WERI-Rb-1 (cell line): ENCODE measurements around the gene DENND1B.
"Not testable (repeated sequence)": the region's sequence is repeated elsewhere in the genome, so short reads cannot be mapped to it uniquely, and the experiment has no call there.

Source experiments
- DNase-seq: peaks from one replicate; pipeline ENCODE4 v3.0.0-alpha.2; 2020
- H3K27ac ChIP-seq: fragments of 250-450 bp; sonication (Bioruptor Pico); 2 replicates; pipeline ENCODE4 v1.5.1; 2020; ENCODE audit warnings: mild to moderate bottlenecking, moderate library complexity
- H3K27me3 ChIP-seq: fragments of 250-450 bp; sonication (Bioruptor Pico); 2 replicates; pipeline ENCODE4 v1.5.1; 2021; ENCODE audit warnings: mild to moderate bottlenecking, low read depth, moderate library complexity; ENCODE audit not compliant: insufficient read depth, severe bottlenecking
- H3K36me3 ChIP-seq: fragments of 250-450 bp; sonication (Bioruptor Pico); 2 replicates; pipeline ENCODE4 v1.5.1; 2020; ENCODE audit warnings: mild to moderate bottlenecking, moderate library complexity
- H3K4me3 ChIP-seq: 2 replicates; pipeline ENCODE4 v1.5.1; 2011; ENCODE audit warnings: low read depth, mild to moderate bottlenecking, control low read depth, low read length
- H3K9me3 ChIP-seq: fragments of 250-450 bp; sonication (Bioruptor Pico); 2 replicates; pipeline ENCODE4 v1.5.1; 2021; ENCODE audit warnings: mild to moderate bottlenecking, moderate library complexity; ENCODE audit not compliant: severe bottlenecking
- TF ChIP-seq, protein P1 (sequence below): IDR thresholded peaks from 2 replicates; pipeline ENCODE4 v1.5.1; 2011; ENCODE audit warnings: low read depth, mild to moderate bottlenecking, control low read depth, inconsistent platforms, low read length

Gene DENND1B

DNA sequence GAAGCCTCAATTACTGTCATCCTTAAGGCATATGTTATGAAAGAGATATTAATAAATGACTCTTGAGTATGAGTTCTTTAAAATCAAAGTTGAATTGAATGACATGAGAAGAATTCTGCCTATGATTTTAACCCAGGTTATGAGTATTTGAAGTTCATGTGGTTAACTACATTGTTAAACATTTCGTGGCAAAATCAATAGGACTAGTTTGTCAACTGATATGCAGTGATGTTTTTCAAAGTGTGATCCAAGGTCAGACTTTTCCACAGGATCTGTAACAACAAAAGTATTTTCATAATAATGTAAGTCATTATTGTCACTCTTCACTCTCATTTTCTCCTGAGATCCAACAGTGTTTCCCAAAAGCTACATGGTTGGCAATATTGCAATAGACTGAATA, 189.5 kb downstream of the DENND1B start:
- H3K4me3 ChIP-seq, result no peak overlapping the region
- no peaks in the 10 kb centered on the region for H3K27me3 ChIP-seq
- H3K36me3 ChIP-seq, result no peaks in the 10 kb centered on the region; the same call in none of the 2 replicates
- DNase-seq, result no peak
- no peaks in the 10 kb centered on the region for H3K9me3 ChIP-seq
- H3K27ac ChIP-seq, result no peak overlapping the region
- TF ChIP-seq, protein P1, sequence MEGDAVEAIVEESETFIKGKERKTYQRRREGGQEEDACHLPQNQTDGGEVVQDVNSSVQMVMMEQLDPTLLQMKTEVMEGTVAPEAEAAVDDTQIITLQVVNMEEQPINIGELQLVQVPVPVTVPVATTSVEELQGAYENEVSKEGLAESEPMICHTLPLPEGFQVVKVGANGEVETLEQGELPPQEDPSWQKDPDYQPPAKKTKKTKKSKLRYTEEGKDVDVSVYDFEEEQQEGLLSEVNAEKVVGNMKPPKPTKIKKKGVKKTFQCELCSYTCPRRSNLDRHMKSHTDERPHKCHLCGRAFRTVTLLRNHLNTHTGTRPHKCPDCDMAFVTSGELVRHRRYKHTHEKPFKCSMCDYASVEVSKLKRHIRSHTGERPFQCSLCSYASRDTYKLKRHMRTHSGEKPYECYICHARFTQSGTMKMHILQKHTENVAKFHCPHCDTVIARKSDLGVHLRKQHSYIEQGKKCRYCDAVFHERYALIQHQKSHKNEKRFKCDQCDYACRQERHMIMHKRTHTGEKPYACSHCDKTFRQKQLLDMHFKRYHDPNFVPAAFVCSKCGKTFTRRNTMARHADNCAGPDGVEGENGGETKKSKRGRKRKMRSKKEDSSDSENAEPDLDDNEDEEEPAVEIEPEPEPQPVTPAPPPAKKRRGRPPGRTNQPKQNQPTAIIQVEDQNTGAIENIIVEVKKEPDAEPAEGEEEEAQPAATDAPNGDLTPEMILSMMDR, result no peak

DNA sequence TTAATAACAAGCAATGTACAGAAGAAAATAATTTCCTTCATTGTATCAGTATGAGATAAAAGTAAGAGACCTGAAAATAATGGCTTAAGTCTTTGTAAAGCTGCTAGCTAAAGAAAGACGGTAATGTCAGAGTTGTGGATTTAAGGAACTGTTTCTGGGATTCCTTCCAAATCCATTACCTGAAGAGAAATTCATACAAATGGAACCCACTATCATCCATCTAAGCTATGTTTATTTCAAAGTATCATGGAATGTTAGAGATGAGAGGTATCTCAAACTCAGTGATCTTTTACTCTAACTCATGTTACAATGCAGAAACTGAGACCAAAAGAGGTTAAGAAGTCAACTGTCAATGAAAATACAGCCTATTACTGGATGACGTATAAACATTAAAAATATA, 197.7 kb downstream of the DENND1B start:
- no peak for DNase-seq
- Histone ChIP-seq H3K27me3 (no peaks in the 10 kb centered on the region), H3K4me3 (no peak overlapping the region), H3K9me3 (no peaks in the 10 kb centered on the region), H3K36me3 (no peaks in the 10 kb centered on the region; the same call in none of the 2 replicates), H3K27ac (no peak overlapping the region)
- TF ChIP-seq, protein P1, result no peak

DNA sequence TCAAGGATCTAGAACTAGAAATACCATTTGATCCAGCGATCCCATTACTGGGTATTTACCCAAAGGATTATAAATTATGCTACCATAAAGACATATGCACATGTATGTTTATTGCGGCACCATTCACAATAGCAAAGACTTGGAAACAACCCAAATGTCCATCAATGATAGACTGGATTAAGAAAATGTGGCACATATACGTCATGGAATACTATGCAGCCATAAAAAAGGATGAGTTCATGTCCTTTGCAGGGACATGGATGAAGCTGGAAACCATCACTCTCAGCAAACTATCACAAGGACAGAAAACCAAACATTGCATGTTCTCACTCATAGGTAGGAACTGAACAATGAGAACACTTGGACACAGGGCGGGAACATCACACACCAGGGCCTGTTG, 199.7 kb downstream of the DENND1B start:
- not testable (repeated sequence) for H3K36me3 ChIP-seq, H3K4me3 ChIP-seq, H3K27ac ChIP-seq, H3K9me3 ChIP-seq, DNase-seq, H3K27me3 ChIP-seq

DNA sequence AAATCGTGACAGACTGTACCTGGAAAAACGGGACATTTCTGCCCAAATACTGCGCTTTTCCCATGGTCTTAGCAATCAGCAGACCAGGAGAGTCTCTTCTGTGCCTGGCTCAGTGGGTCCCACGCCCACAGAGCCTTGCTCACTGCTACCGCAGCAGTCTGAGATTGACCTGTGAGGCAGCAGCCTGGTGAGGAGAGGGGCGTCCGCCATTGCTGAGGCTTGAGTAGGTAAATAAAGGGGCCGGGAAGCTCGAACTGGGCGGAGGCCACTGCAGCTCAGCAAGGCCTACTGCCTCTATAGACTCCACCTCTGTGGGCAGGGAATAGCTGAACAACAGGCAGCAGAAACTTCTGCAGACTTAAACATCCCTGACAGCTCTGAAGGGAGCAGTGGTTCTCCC, 203.1 kb downstream of the DENND1B start:
- no peak for DNase-seq
- H3K4me3 ChIP-seq, result no peak overlapping the region
- H3K27ac ChIP-seq, result no peak overlapping the region
- H3K27me3 ChIP-seq, result no peaks in the 10 kb centered on the region
- TF ChIP-seq, protein P1, result no peak
- no peaks in the 10 kb centered on the region; the same call in none of the 2 replicates for H3K36me3 ChIP-seq
- H3K9me3 ChIP-seq, result peaks cover 2% of the 10 kb centered on the region

DNA sequence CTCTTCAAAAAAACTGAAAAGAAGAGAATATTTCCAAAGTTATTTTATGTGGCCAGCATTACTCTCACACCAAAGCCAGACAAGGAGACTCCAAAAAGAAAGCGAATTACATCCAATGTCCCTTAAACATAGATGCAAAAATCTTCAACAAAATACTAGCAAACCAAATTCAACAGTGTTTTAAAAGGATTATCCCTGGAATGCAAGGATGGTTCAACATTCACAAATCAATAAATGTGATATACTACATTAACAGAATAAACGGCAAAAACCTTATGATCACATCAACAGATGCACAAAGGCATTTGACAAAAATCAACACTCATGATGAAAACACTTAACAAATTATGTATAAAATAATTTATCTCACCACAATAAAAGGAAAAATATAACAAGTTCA, 207.8 kb downstream of the DENND1B start:
- DNase-seq, result no peak
- Histone ChIP-seq H3K4me3 (no peak overlapping the region), H3K36me3 (no peaks in the 10 kb centered on the region; the same call in 1 of the 2 replicates), H3K27ac (no peak overlapping the region), H3K9me3 (peaks cover 2% of the 10 kb centered on the region), H3K27me3 (no peaks in the 10 kb centered on the region)
- TF ChIP-seq, protein P1, result no peak

DNA sequence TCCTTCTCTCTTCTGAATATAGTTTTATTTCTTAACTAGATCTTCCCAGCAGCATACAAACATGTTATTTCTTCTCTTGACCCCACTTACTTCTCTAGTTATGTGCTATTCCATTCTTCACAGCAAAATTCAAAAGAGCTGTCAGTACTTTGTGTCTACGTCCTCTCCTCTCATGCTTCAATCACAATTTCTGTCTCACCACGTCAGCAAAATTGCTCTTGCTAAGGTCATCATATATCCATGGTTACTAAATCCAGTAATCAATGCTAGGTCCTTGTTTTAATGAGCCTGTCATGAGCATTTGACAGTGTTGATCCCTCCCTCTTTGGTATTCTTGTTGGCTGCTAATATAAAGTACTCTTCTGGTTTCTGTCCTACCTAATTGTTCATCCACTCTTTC, 214.2 kb downstream of the DENND1B start:
- TF ChIP-seq, protein P1, result no peak
- no peak for DNase-seq

More for the DNA sequence above, 214.2 kb downstream of the DENND1B start:
- H3K4me3 ChIP-seq, result no peak overlapping the region
- no peaks in the 10 kb centered on the region; the same call in 1 of the 2 replicates for H3K36me3 ChIP-seq
- H3K27me3 ChIP-seq, result no peaks in the 10 kb centered on the region
- H3K9me3 ChIP-seq, result no peaks in the 10 kb centered on the region
- H3K27ac ChIP-seq, result no peak overlapping the region
